Fibroblast of lung (primary cell): Measurements from ENCODE around the gene LAMB1. TPM values are rescaled to one million over a fixed set of nuclear protein-coding genes. Genes with fewer than 3 reads are reported as not detected.

Experiments used
- DNase-seq, 2 donors: peaks; one replicate each; pipeline versions ENCODE4 v3.0.0 to v3.0.0-alpha.2; 2010; ENCODE audit warnings: low read depth in 2 of 2
- H2AFZ ChIP-seq: 2 replicates; pipeline ENCODE4 v1.5.1; 2012; ENCODE audit warnings: low read length, control low read depth, inconsistent platforms
- H3K27ac ChIP-seq: 2 replicates; pipeline ENCODE4 v1.5.1; 2011; ENCODE audit warnings: low read length, control low read depth; ENCODE audit not compliant: insufficient read depth
- H3K27me3 ChIP-seq: 2 replicates; pipeline ENCODE4 v1.5.1; 2011; ENCODE audit warnings: mild to moderate bottlenecking, low read length; ENCODE audit not compliant: control insufficient read depth, insufficient read depth
- H3K36me3 ChIP-seq: 2 replicates; pipeline ENCODE4 v1.5.1; 2011; ENCODE audit warnings: low read length; ENCODE audit not compliant: control insufficient read depth, insufficient read depth
- H3K4me1 ChIP-seq: 2 replicates; pipeline ENCODE4 v1.5.1; 2011; ENCODE audit warnings: low read length; ENCODE audit not compliant: control insufficient read depth, insufficient read depth; ENCODE audit errors: extremely low read depth
- H3K4me2 ChIP-seq: 2 replicates; pipeline ENCODE4 v1.5.1; 2011; ENCODE audit warnings: low read length, control low read depth; ENCODE audit not compliant: insufficient read depth; ENCODE audit errors: extremely low read depth
- H3K4me3 ChIP-seq, 4 experiments: fragments of 200-600 bp in 1 of 4; sonication (generic) in 1 of 4; replicated peaks in 1 of 4; 2 replicates each; pipeline ENCODE4 v1.5.1; 2011 to 2016; ENCODE audit warnings: low read length in 4 of 4, low read depth in 3 of 4, mild to moderate bottlenecking in 3 of 4, control low read depth in 2 of 4, inconsistent platforms in 1 of 4, mixed read lengths in 1 of 4; ENCODE audit not compliant: insufficient read depth in 1 of 4; ENCODE audit errors: control extremely low read depth in 1 of 4
- H3K79me2 ChIP-seq: 2 replicates; pipeline ENCODE4 v1.5.1; 2012; ENCODE audit warnings: mild to moderate bottlenecking, low read length, inconsistent platforms; ENCODE audit not compliant: control insufficient read depth, insufficient read depth
- H3K9ac ChIP-seq: 2 replicates; pipeline ENCODE4 v1.5.1; 2011; ENCODE audit warnings: mild to moderate bottlenecking, low read length, control low read depth; ENCODE audit not compliant: insufficient read depth
- H3K9me3 ChIP-seq: 2 replicates; pipeline ENCODE4 v1.5.1; 2012; ENCODE audit warnings: low read depth, low read length; ENCODE audit not compliant: control insufficient read depth, insufficient read depth
- H4K20me1 ChIP-seq: 2 replicates; pipeline ENCODE4 v1.5.1; 2011; ENCODE audit warnings: low read length; ENCODE audit not compliant: control insufficient read depth, insufficient read depth; ENCODE audit errors: extremely low read depth
- EZH2 ChIP-seq: IDR thresholded peaks from 2 replicates; pipeline ENCODE4 v1.5.1; 2012; ENCODE audit warnings: low read length, control low read depth, mild to moderate bottlenecking; ENCODE audit errors: missing control alignments
- polyA plus RNA-seq, 2 donors: library from polyadenylated mRNA; depleted of rRNA in 1 of 2; stranded (reverse) in 1 of 2; unstranded in 1 of 2; fragments of >200 nt; gene quantifications; 2 replicates each; pipeline ENCODE4 v1.2.1, GENCODE V29; 2011 to 2012; ENCODE audit warnings: missing spikeins in 1 of 2
- total RNA-seq: library from RNA; depleted of rRNA; stranded (reverse); fragments of >200 nt; gene quantifications from 2 replicates; pipeline ENCODE4 v1.2.1, GENCODE V29; 2014
- TF ChIP-seq, protein P1 (sequence below), 2 donors: IDR thresholded peaks in 1 of 2; conservative IDR thresholded peaks in 1 of 2; 1 replicate in 1 of 2; 2 replicates in 1 of 2; pipeline ENCODE4 v1.5.1; 2011 to 2012; ENCODE audit warnings: low read length in 2 of 2, control low read depth in 1 of 2, inconsistent platforms in 1 of 2, low read depth in 1 of 2, mild to moderate bottlenecking in 1 of 2

LAMB1 gene
- total and polyA plus RNA-seq, 2 donors (not counting 1 experiment from before 2014, with no cell fraction given) = 428 to 516 TPM

DNA sequence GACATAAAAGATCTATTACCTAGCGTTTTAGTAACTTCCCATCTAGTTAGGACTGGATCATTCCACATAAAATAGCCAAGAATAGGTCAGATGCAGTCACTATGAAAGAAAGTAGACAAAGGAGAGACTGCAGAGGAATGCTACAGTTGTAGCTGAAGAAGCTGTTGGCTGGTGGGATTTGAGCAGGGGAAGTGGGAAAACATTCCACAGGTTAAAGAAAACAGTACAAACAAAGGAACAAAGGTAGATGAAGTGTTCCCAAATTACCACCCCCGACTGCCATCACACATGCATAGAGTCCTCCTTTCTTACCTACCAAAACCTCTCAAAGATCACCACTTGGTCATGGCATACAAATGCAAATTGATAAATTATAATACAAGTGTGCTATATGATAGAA, 70.2 kb downstream of the LAMB1 start:
- Histone ChIP-seq H3K9ac (no peak overlapping the region), H3K79me2 (no peaks in the 10 kb centered on the region), H3K4me1 (peaks cover 6% of the 10 kb centered on the region)

GRCh38 chr7:107931740-107932515, 71.0 kb downstream of the LAMB1 start:
- Histone ChIP-seq H2AFZ (no peak overlapping the region), H3K27me3 (no peaks in the 10 kb centered on the region), H3K4me1 (peaks cover 6% of the 10 kb centered on the region), H3K79me2 (no peaks in the 10 kb centered on the region), H4K20me1 (no peaks in the 10 kb centered on the region), H3K9ac (no peak overlapping the region), H3K4me2 (no peak overlapping the region), H3K9me3 (no peaks in the 10 kb centered on the region), H3K4me3 (no peak overlapping the region), H3K27ac (no peak overlapping the region), H3K36me3 (peaks cover 20% of the 10 kb centered on the region)
- no peak for DNase-seq
- no peak for TF ChIP-seq EZH2
- TF ChIP-seq, protein P1, sequence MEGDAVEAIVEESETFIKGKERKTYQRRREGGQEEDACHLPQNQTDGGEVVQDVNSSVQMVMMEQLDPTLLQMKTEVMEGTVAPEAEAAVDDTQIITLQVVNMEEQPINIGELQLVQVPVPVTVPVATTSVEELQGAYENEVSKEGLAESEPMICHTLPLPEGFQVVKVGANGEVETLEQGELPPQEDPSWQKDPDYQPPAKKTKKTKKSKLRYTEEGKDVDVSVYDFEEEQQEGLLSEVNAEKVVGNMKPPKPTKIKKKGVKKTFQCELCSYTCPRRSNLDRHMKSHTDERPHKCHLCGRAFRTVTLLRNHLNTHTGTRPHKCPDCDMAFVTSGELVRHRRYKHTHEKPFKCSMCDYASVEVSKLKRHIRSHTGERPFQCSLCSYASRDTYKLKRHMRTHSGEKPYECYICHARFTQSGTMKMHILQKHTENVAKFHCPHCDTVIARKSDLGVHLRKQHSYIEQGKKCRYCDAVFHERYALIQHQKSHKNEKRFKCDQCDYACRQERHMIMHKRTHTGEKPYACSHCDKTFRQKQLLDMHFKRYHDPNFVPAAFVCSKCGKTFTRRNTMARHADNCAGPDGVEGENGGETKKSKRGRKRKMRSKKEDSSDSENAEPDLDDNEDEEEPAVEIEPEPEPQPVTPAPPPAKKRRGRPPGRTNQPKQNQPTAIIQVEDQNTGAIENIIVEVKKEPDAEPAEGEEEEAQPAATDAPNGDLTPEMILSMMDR (conservative IDR thresholded peaks at IDR 0.05 in 1 of 2, IDR thresholded peaks at IDR 0.05 in 1 of 2; ENCODE audit: low read depth in 1 of 2, low read length in 2 of 2) = no peak

More for the DNA sequence above, 70.2 kb downstream of the LAMB1 start:
- Histone ChIP-seq H4K20me1 (no peaks in the 10 kb centered on the region), H3K9me3 (no peaks in the 10 kb centered on the region), H3K4me3 (no peak overlapping the region), H3K36me3 (peaks cover 20% of the 10 kb centered on the region), H2AFZ (no peak overlapping the region), H3K27ac (no peak overlapping the region), H3K4me2 (no peak overlapping the region), H3K27me3 (no peaks in the 10 kb centered on the region)
- TF ChIP-seq, protein P1 (conservative IDR thresholded peaks at IDR 0.05 in 1 of 2, IDR thresholded peaks at IDR 0.05 in 1 of 2; ENCODE audit: low read depth in 1 of 2, low read length in 2 of 2) = no peak
- no peak for TF ChIP-seq EZH2
- DNase-seq = no peak

GRCh38 chr7:107926481-107926880, 76.5 kb downstream of the LAMB1 start:
- H3K4me1 ChIP-seq = no peaks in the 10 kb centered on the region
- H3K4me2 ChIP-seq = no peak overlapping the region
- no peaks in the 10 kb centered on the region for H3K9me3 ChIP-seq
- no peak for DNase-seq
- H3K79me2 ChIP-seq = peaks cover 1% of the 10 kb centered on the region
- no peaks in the 10 kb centered on the region for H3K27me3 ChIP-seq
- peaks cover 21% of the 10 kb centered on the region for H3K36me3 ChIP-seq
- no peak overlapping the region for H3K27ac ChIP-seq
- H4K20me1 ChIP-seq = no peaks in the 10 kb centered on the region
- TF ChIP-seq EZH2 = no peak
- TF ChIP-seq, protein P1 (conservative IDR thresholded peaks at IDR 0.05 in 1 of 2, IDR thresholded peaks at IDR 0.05 in 1 of 2; ENCODE audit: low read depth in 1 of 2, low read length in 2 of 2) = no peak
- H3K4me3 ChIP-seq = no peak overlapping the region
- H3K9ac ChIP-seq = no peak overlapping the region
- H2AFZ ChIP-seq = no peak overlapping the region
